HG02610 (cell line): ENCODE data around the gene PDE8A.
"Not testable (repeated sequence)": the region's sequence is repeated elsewhere in the genome, so short reads cannot be mapped to it uniquely, and the experiment has no call there.

Experiments used
- ATAC-seq: cut with Tn5 transposase; IDR thresholded peaks from one replicate; pipeline ENCODE4 v1.9.1; 2021; ENCODE audit warnings: mild to moderate bottlenecking, moderate library complexity; ENCODE audit not compliant: unreplicated experiment

PDE8A gene

GRCh38 chr15:85164841-85165466, 183.3 kb downstream of the PDE8A start:
- ATAC-seq = no peak

DNA sequence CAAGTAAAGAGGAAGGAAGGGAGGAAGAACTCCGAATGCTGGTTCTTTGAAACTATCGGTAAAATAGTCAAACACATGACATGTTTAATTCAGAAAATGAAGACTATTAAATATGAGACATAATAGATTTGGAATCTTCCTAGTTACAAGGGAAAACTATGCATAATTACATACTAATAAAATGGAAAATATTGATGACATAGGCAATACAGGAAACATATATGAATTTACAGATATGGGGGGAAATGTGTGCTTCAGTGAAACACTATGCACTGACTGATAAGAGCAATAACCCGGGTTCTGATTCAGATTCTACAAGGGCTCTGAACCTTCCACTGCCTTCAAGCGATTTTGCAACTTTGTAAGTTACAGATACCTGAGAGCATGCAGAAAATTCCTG, 185.9 kb downstream of the PDE8A start:
- no peak for ATAC-seq

DNA sequence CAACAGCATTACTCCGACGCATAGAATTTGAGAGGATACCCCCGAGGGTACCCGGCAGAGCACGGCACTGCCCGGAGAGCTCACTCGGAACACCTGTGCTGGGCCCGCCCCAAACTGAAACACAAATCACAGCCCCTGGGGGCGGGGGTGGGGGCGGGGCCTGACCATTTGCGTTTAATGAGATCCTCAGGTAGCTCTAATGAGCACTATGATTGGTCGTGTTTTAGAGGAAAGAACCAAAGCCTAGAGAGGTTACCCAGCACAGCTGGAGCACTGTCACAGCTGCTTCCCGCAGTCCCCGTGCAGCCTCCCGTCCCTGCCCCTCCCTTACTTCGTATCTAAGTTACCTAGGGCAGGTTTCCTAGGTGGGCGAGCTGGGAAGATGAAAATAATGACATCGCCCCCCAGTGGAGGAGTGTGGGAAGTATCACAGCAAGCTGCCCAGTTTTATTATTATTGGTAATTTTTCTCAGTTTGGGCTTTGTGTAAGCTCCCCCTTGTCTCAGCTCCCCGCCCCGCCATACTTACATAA, 187.1 kb downstream of the PDE8A start:
- ATAC-seq = no peak

- ATAC-seq = no peak
These were observed 190.1 kb downstream of the PDE8A start for GRCh38 chr15:85171736-85172135.

DNA sequence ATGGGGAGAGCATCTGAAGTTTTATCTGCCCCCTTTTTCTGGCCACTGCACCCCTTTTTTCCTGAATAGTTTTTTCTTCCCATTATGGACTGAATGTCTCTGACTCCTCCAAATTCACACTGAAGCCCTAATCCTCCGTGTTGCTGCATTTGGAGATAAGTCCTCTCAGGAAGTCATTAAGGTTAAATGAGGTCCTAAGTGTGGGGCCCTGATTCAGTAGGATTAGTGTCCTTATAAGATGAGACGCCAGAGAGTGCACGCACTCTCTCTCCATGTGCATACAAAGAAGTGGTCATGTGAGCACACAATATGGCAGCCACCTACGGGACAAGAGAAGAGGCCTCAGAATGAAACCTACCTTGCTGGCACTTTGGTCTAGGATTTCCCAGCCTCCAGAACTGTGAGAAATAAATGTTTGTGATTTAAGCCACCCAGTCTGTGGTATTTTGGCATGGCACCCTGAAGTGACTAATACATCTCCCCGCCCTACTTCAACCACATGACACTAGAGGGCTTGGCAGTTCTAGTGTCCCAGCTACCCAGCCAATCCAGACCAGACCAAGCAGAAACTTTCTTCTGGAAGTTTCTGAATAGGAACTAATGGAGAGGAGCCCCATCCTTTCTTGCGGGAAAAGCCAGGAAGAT, 191.3 kb downstream of the PDE8A start:
- ATAC-seq = no peak

DNA sequence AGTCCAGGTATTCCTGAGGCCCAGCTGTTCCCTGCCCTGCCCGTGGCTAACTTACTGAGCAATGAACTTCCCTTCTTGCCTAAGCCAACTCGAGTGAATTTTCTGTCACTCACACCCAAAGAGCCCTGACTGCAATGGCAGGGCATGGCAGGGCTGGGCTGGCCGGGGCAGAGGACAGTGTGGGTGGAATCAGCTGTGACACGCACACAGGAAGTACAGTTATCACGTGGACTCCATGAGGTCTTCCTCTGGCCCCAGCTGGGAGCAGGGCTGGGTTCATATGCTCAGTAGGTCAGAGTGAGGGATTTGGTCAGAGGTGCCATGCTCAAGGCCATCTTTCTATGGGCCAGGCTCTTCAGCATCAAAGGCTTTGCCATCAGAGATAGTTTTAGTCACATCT, 192.0 kb downstream of the PDE8A start:
- not testable (repeated sequence) for ATAC-seq

- no peak for ATAC-seq
These were observed 192.9 kb downstream of the PDE8A start for GRCh38 chr15:85174521-85174920.

DNA sequence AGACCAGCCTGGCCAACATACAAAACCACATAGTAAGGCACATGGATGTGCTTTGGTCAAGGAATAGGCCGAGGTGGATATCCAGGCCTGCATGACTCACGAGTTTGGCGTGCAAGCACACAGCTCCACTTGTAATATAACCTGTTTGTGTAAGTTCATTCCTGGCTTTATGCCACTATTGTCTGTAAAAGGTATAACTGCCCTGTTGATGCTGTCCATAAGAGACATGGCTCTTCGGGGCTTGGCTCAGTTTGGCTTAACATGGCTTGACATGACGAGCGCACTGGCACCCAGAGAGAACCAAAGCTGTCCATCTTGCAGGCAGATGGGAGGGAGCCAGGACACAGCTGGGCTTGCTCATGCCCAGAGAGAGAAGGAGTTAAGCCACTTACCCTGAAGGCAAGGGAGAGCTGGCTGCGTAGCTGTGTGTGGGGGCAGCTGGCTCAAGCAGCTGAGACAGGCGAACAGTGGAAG, 195.4 kb downstream of the PDE8A start:
- ATAC-seq = not testable (repeated sequence)

DNA sequence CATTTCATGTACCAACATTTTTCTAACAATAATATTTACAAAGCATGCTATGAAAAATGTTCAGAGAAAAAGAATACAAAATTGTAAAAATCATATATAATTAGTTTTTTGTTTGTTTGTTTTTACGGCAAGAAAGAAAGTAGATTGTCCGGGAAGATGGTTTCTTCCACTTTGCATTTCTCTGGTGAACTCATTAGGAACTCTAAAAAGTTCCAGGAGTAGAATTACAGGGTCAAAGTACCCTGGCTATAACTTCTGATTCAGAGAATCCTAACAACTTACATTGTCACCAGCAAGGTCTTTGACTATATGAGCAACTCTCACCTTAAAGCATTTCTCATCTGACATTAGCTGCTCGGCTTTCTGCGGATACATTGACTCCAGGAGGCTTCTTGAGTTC, 196.7 kb downstream of the PDE8A start:
- no peak for ATAC-seq

- no peak for ATAC-seq
These were observed 198.0 kb downstream of the PDE8A start for GRCh38 chr15:85179700-85180099.

GRCh38 chr15:85185350-85185749, 203.7 kb downstream of the PDE8A start:
- ATAC-seq = not testable (repeated sequence)

GRCh38 chr15:85188171-85188577, 206.5 kb downstream of the PDE8A start:
- not testable (repeated sequence) for ATAC-seq
